Measurements from ENCODE around the gene FXYD6. TPM values are rescaled to one million over a fixed set of nuclear protein-coding genes. Genes with fewer than 3 reads are reported as not detected.

FXYD6 gene
- total RNA-seq, 1 experiment from 2014 or later = 1.0 TPM

GRCh38 chr11:117888139-117888566 lies 11.7 kb upstream of the FXYD6 start:
- H3K27me3 ChIP-seq (replicated peaks; ENCODE audit: control insufficient read depth, insufficient read depth, low read length) = no peaks in the 10 kb centered on the region
- ChIA-PET CTCF (interaction anchor here (1.3 kb wide), 1 partner anchor 59 kb away, joined by 5 read pairs; no protein-coding TSS in a partner anchor), POLR2A (no interaction called here)
- TF ChIP-seq, protein P1, sequence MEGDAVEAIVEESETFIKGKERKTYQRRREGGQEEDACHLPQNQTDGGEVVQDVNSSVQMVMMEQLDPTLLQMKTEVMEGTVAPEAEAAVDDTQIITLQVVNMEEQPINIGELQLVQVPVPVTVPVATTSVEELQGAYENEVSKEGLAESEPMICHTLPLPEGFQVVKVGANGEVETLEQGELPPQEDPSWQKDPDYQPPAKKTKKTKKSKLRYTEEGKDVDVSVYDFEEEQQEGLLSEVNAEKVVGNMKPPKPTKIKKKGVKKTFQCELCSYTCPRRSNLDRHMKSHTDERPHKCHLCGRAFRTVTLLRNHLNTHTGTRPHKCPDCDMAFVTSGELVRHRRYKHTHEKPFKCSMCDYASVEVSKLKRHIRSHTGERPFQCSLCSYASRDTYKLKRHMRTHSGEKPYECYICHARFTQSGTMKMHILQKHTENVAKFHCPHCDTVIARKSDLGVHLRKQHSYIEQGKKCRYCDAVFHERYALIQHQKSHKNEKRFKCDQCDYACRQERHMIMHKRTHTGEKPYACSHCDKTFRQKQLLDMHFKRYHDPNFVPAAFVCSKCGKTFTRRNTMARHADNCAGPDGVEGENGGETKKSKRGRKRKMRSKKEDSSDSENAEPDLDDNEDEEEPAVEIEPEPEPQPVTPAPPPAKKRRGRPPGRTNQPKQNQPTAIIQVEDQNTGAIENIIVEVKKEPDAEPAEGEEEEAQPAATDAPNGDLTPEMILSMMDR (IDR thresholded peaks at IDR 0.05; ENCODE audit: insufficient read depth in 1 of 2, low read depth in 1 of 2, low read length in 1 of 2, severe bottlenecking in 1 of 2, unreplicated experiment in 1 of 2) = no peak
- H3K27ac Mint-ChIP-seq (ENCODE audit: unreplicated experiment) = no peak overlapping the region
- H3K4me3 Mint-ChIP-seq (ENCODE audit: unreplicated experiment) = no peak overlapping the region
- peak; percentile 52 to 70 for DNase-seq
- intact Hi-C loops (cut with micrococcal nuclease; ENCODE audit: unreplicated experiment) = no loop called here
- peaks cover 10% of the 10 kb centered on the region for H3K9me3 Mint-ChIP-seq (ENCODE audit: unreplicated experiment)
- no peak overlapping the region for H3K4me3 ChIP-seq (ENCODE audit: low read depth, low read length)
- H3K36me3 ChIP-seq (ENCODE audit: control insufficient read depth, insufficient read depth, low read length) = no peaks in the 10 kb centered on the region
- H3K9me3 ChIP-seq = no peaks in the 10 kb centered on the region; the same call in 1 of the 2 replicates
- H3K4me1 ChIP-seq = peaks cover 13% of the 10 kb centered on the region
- no peaks in the 10 kb centered on the region for H3K4me1 Mint-ChIP-seq (ENCODE audit: low read depth, unreplicated experiment)
- no peaks in the 10 kb centered on the region for H3K27me3 Mint-ChIP-seq (ENCODE audit: insufficient read depth, unreplicated experiment)
- no TSS peak for BruUV-seq (replicated peaks)
- no peaks in the 10 kb centered on the region for H3K36me3 Mint-ChIP-seq (ENCODE audit: insufficient read depth, unreplicated experiment)

- peaks cover under 1% of the 10 kb centered on the region for H3K27me3 Mint-ChIP-seq (ENCODE audit: insufficient read depth, unreplicated experiment)
- no peak overlapping the region for H3K4me3 ChIP-seq (ENCODE audit: low read depth, low read length)
- H3K9me3 Mint-ChIP-seq (ENCODE audit: unreplicated experiment) = peaks cover 10% of the 10 kb centered on the region
- BruUV-seq (replicated peaks) = no TSS peak
- TF ChIP-seq, protein P1 (IDR thresholded peaks at IDR 0.05; ENCODE audit: insufficient read depth in 1 of 2, low read depth in 1 of 2, low read length in 1 of 2, severe bottlenecking in 1 of 2, unreplicated experiment in 1 of 2) = no peak
- H3K9me3 ChIP-seq = no peaks in the 10 kb centered on the region; the same call in 1 of the 2 replicates
- DNase-seq = peak in 1 of 2 experiments; percentile 29
- no peak overlapping the region for H3K27ac Mint-ChIP-seq (ENCODE audit: unreplicated experiment)
- H3K4me1 ChIP-seq = peaks cover 13% of the 10 kb centered on the region
- H3K36me3 ChIP-seq (ENCODE audit: control insufficient read depth, insufficient read depth, low read length) = no peaks in the 10 kb centered on the region
- intact Hi-C loops (cut with micrococcal nuclease; ENCODE audit: unreplicated experiment) = no loop called here
- CTCF ChIA-PET = no interaction called here
- no peaks in the 10 kb centered on the region for H3K4me1 Mint-ChIP-seq (ENCODE audit: low read depth, unreplicated experiment)
- no peaks in the 10 kb centered on the region for H3K27me3 ChIP-seq (replicated peaks; ENCODE audit: control insufficient read depth, insufficient read depth, low read length)
- POLR2A ChIA-PET = no interaction called here
- H3K36me3 Mint-ChIP-seq (ENCODE audit: insufficient read depth, unreplicated experiment) = no peaks in the 10 kb centered on the region
- H3K4me3 Mint-ChIP-seq (ENCODE audit: unreplicated experiment) = no peak overlapping the region
Observed at GRCh38 chr11:117887431-117888138, 11.1 kb upstream of the FXYD6 start.

DNA sequence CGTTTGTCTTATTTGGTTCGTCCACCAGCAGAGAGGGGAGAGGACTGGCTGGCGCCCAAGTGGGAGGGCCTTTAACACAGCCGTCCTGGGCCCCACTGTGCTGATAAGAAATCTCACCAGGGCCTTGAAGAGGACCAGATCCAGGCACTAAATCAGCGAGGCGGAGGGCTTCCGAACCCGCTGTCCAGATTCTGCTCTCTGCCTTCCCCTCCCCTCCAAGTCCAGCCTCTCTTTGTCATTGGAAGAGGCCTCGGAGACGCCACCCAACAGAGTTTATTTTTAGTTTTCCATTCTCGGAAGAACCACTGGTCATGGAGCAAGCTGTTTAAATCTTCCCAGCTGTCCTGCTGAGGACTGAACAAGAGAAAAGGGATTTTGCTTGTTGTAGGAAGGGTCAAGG lies 9.3 kb upstream of the FXYD6 start:
- H3K36me3 ChIP-seq (ENCODE audit: control insufficient read depth, insufficient read depth, low read length) = no peaks in the 10 kb centered on the region
- peaks cover 10% of the 10 kb centered on the region for H3K9me3 Mint-ChIP-seq (ENCODE audit: unreplicated experiment)
- peaks cover 13% of the 10 kb centered on the region for H3K4me1 ChIP-seq
- ChIA-PET POLR2A (no interaction called here), CTCF (no interaction called here)
- BruUV-seq (replicated peaks) = no TSS peak
- H3K36me3 Mint-ChIP-seq (ENCODE audit: insufficient read depth, unreplicated experiment) = no peaks in the 10 kb centered on the region
- H3K27me3 Mint-ChIP-seq (ENCODE audit: insufficient read depth, unreplicated experiment) = peaks cover 9% of the 10 kb centered on the region
- H3K4me1 Mint-ChIP-seq (ENCODE audit: low read depth, unreplicated experiment) = no peaks in the 10 kb centered on the region
- no peaks in the 10 kb centered on the region for H3K9me3 ChIP-seq
- no peak overlapping the region for H3K4me3 Mint-ChIP-seq (ENCODE audit: unreplicated experiment)
- no peak overlapping the region for H3K4me3 ChIP-seq (ENCODE audit: low read depth, low read length)
- no peak overlapping the region for H3K27ac Mint-ChIP-seq (ENCODE audit: unreplicated experiment)
- intact Hi-C loops (cut with micrococcal nuclease; ENCODE audit: unreplicated experiment) = no loop called here
- H3K27me3 ChIP-seq (replicated peaks; ENCODE audit: control insufficient read depth, insufficient read depth, low read length) = peaks cover 3% of the 10 kb centered on the region
- DNase-seq = peak in 1 of 2 experiments; percentile 28
- TF ChIP-seq, protein P1 (IDR thresholded peaks at IDR 0.05; ENCODE audit: insufficient read depth in 1 of 2, low read depth in 1 of 2, low read length in 1 of 2, severe bottlenecking in 1 of 2, unreplicated experiment in 1 of 2) = no peak

All from Caco-2 (cell line).